GM18520 (cell line): Measurements from ENCODE around the gene KCNT1.

ENCODE experiments used
- ATAC-seq: cut with Tn5 transposase; IDR thresholded peaks from one replicate; pipeline ENCODE4 v1.9.1; 2021; ENCODE audit not compliant: unreplicated experiment

Gene KCNT1

DNA sequence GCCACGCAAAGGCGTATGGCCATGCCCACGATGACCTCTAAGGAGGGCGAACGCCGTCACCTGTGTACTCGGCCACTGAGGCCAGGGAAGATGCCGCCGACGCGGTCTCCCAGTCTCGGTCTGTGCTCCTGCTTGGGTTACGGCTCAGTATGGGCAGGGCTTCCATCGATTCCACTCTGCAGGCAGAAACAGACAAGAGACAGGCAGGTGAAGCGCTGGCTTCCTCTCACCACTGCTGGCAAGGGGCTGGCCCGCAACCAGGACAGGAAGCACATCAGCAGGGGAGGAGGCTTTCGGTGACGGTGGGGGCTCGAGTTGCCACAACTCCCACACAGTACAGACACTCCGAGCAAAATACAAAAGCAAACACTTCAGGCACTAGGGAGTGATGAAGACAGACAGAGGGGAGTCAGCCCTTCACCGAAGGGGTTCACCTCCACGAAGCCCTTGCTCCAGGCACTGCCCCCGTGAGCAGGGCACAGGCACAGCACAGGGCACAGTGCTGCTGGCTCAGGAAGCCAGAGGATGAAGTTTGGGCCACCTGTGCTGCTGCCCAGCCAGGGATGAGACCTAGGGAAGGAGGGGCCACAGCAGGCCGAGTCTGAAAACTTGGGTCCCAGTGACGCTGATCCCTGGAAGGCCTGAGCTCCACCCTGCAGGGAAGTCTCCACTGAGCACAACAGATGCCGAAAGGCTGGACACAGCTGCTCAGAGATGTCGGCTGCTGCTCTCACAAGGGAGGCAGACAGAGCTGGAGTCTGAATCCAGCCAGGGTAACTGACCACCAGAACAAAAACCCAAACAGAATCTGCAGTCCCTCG, 114.1 kb downstream of the KCNT1 start:
- ATAC-seq: no peak

DNA sequence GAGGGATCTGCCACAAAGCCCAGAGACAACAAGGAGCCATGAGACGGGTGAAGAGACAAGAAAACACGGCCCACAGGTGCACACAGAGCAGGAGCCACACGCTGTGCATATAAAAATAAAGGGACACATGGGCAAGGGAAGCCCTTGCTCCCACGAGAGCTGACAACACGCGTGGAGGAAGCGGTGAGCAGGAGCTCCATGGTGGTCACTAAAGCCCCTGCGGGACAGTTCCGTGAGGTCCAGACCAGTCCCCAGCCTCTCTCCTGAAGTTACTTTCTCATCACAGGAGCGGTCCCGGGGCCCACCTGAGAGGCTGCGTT, 114.6 kb downstream of the KCNT1 start:
- no peak for ATAC-seq

DNA sequence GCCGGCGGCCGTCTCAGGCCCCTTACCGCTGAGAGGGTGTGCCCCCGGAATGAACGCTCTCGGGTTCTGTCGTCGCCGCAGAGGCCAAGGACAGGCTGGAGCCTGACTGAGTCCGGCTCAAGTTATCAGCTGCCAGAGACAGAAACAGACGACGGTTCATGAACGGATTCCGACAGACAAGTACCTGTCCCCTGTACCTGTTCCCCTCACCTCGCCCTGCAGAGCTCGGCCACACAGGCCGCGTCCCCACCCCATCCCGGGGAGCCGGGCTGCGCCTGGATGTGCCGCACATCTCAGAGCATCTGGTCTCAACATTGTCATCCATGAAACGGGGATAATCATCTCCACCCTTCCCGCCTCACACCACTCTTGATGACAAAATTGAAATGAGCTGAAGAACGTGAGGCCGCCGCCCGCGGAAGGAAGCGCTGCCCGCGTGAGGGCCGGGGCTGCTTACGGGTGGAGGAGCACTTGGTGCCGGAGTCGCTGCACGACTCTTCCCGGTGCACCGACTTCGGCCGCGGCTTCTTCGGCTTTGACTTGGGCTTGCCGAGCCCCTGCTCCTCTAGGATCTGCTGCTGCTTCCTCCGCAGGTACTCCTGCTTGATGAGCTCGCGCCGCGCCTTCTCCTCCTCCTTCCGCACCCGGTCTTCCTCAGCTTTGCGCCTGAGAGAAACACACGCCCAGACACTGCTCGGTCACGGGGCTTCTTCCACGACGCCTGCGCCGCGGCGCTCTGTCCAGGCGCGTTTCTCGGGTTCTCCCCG, 116.1 kb downstream of the KCNT1 start:
- no peak for ATAC-seq

DNA sequence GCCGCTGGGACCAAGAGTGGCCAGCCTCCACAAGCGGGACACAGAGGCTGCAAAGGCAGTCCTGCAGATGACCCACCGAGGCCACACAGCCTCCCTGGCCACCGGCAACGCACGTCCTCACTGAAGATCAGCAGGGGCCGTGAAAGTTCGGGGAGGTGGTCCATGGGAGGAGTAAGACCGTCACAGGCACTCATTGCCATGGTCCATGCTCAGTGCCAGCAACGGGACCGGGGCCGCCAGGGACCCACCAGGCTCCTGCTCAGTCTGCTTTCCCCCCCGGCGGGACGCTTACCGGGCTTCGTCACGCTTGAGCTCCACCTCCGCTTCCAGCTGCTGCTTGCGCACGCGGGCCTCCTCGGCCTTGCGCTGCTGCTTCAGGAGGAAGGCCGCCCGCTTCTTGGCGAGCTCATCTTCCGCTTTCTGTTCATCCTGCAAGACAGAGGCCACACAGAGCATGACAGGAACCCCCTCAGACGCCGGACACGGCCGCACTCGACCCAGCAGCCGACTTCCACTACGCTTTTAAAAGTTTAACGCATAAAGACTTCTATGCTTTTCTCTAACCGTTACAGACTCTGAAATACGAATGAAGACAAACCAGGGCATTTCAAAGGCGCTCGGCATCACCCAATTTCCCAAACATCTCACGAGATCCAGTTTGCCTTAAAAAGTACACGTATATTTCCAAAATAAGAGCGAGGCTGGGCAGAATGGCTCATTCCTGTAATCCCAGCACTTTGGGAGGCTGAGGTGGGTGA, 116.9 kb downstream of the KCNT1 start:
- no peak for ATAC-seq

DNA sequence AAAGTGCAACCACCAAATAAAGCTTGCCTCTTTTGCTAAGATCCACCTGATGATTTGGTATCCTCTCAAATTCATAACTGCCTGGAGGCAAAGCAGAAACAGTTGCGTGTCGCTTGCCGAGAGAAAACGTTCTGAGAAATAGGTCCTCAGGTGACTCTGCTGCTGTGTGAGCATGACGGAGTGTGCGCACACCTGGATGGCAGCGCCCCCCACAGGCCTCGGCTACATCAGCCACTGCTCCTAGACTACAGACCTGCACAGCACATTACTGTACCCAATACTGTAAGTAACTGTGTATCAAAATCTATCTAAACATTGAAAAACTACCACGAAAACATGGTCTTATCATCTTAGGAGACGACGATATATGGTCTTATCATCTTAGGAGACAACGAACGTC, 117.9 kb downstream of the KCNT1 start:
- no peak for ATAC-seq

DNA sequence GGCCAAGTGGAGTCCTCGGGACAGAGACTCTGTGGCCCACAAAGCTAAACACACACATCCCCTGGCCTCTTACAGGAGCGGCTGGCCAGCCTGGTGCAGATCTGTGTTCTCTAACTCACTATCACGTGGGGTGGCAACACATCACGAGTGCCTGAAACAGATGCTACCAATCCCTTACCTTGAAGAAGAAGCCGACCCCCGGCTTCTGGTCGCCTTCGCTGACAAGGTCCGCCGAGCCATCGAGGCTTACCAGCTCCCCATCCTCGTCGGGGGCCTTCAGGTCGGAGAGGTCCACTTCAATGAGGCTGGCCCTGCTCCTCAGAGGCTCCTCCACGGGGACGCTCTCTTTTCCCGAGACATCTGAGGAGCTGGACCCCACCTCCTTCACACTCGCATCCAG, 118.7 kb downstream of the KCNT1 start:
- ATAC-seq: no peak

DNA sequence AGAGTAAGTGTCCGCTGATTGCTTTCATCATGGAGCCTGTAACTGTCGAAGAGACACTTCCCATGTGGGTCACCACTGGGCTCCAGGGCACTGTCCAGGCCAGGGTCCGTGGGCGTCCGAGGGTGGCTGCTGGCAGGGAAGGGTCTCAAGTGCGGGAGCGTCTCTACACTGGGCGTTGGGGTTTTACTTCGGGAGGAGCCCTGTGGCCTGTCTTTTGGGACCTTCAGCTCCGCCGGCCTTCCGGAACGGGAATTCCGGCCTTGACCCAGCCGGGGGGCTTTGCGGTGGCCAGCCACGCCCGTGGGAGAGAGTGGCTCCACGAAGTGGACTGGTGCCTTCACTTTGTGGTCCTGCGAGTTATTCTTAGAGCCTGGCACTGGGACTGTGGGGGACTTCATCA, 119.1 kb downstream of the KCNT1 start:
- no peak for ATAC-seq

DNA sequence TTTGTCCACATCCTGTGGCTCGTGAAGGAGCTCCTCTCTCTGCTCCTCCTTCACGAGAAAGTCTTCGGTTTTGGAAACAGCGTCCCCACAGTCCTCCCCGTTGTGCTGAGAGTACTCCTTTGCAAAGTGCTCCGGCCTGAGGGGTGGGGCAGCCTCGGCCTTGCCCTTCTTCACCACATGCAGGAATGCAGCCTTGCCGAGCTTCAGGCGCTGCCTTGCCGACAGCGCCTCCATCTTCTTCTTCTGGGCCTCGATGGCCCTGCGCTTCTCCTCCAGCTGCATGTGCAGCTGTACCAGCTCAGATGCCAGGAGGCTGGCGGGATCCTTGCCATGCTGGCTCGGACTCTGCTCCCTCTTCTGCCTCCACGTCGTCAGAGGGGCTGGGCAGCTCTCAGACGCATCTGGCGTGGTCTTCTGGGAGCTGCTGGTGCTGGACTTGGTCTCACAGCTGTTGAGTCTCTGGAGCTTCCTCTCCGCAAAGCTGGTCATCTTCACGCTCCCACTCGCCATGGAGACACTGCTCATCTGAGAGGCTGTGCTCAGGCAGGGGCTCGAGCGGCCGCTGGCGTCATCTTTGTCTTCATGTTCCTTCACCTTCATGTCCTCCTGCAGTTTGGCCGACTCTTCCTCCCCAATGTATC, 119.9 kb downstream of the KCNT1 start:
- no peak for ATAC-seq

DNA sequence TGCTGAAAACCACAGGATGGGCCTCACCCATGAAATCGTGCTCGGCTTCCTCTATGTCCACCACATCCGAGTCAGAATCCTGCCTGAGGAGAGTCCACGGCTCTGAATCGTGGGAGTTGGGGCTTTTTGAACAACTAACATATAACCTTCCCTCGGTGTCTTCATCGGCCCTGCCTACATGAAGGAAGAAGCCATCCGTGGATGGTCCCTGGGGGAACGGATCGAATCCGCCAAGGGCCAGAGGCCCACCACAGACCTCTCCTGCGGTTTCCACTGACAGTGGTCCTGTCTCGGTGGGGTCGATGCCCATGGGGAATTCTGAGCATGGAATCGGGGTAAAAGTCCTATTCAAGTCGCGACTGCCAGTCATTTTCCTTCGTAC, 120.4 kb downstream of the KCNT1 start:
- no peak for ATAC-seq

DNA sequence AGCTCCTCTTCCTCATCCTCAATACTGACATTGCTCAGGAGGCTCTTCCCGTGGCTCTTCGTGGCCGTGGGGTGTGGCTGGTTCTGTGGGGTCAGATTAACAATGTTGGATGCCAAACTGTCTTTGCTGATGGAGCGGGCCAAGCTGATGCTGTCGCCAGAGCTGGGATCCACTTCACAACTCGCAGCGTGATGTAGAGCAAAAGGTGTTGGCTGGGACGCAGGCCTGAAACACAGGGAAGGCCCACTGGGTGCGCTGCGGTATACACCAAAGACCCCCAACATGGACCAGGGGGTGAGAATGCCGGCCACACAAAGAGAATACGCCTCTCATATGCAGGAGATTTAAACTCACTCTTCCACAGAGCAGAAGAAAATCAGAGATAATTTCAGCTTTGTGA, 121.1 kb downstream of the KCNT1 start:
- ATAC-seq: no peak

DNA sequence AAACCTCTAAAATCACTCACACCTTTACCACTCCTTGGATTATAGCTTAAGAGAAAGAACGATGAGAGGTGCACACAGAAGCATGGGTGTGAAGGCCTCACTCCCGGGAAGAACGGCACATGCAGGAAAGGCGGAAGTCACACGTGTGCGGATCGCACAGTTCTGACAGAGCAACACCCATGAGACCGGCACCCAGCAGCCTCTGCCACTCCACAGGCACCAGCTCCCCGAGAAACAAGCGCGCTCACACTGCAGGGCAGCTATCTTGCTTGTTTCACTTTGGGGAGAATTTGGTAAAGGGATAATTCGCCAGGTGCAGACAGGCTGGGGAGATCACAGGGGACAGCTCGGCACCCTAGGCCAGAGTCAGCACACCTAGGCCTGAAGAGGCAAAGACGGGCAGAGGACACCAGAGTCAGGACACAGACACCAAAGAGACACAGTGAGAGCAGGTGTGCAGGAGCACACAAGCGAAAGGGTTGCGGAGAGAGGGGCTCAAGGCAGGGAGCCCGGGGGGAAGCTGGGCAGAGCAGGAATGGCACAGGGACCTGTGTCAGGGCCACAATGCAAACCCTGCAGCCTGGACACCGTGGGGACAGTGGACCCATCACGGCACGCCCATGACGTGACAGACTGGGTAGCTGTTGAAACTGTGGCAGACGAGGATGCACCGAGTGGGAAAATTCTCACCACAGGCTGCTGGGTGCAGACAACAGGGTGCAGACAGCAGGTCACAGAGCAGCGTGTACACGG, 123.6 kb downstream of the KCNT1 start:
- ATAC-seq: no peak

DNA sequence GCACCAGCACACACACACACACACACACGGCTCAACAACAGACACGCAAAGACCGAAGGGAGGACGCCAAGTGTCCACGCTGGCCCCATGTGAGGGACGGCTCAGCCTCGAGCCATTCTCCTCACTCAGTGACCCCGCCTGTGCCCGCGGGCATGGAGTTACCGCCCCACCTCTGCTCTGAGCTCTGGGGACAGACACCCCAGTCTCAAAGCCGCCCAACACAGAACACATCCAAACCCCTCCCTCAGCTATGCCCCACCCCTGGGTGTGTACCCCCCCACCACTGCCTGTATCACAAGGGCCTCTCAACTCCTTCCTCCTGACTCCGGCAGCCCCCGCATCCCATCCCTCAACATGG, 124.2 kb downstream of the KCNT1 start:
- ATAC-seq: no peak

DNA sequence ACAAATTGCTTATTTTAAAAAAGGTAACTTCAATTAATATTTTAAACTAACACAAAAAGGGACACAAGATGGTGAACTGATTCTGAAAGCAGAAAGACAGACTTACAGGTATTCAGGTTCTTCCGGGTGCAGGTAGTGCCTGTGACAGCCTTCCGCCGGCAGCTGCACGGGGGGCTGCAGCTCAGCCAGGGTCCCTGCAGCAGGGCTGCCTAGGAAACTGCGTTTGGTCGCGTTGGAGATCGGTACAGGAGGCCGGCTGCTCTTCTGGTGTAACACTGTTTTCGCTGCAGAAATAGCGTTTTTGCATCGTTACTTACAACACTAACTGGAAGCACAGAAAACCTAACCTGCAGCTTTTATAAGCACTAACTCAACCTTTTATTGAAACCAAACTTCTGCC, 125.3 kb downstream of the KCNT1 start:
- no peak for ATAC-seq

DNA sequence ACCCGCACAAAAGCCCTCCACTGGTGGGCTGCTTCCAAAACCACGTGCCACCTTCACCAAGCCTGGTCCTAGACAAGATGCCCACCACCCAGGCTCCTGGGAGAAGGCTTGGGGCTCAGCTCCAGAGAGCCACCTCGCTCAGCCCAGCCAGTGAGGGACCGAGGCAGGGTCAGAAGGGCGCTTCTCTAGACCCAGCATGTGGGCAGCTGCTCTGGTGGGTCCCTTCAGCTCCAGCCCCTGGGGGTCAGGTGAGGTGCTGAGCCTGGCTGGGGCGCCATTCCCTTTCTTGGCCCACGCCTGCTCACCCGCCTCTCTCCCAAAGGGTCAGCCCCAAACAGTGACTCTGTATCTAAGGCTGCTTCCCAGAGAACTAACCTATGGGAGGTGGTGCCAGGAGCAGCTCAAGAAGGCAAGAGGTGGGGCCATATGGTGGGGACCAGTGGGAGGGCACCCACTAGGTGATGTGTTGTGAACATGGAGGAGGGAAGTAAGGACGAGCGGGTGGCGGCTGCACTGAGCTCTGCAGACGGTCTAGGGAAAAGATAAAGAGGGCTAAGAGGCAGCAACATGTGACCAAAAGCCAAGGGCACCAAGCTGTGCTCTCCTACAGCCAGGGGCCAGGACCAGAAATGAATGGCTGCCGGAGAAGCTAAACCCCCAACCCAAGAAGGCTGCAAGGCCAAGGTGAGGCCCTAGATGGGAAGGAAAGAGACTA, 126.0 kb downstream of the KCNT1 start:
- no peak for ATAC-seq

DNA sequence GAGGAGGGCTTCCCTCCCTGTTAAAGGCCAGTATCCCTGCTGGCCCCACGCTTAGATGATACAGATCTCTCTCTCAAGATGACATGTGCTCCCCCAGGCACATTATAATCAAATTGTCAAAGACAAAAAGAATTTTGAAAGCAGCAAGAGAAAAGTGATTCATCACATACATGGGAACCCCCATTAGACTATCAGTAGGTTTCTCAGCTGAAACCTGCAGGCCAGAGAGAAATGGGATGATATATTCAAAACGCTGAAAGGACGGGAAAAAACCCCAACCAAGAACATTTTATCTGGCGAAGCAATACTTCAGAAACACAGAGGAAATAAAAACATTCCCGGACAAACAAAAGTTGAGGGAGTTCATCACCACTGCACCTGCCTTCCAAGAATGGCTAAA, 126.7 kb downstream of the KCNT1 start:
- ATAC-seq: no peak

DNA sequence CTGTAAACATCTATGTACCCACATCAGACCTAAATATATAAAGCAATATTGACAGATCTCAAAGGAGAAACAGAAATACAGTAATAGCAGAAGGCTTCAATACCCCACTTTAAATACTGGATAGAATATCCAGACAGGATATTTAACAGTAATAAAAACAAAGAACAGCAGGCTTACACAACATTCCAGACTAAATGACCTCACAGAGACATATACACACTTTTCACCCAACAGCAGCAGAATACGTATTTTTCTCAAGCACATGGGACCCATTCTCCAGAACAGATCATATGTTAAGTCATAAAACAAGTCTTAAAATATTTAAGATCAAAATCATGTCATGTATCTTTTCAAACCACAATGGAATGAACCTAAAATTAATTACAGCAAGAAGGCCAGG, 128.5 kb downstream of the KCNT1 start:
- no peak for ATAC-seq

DNA sequence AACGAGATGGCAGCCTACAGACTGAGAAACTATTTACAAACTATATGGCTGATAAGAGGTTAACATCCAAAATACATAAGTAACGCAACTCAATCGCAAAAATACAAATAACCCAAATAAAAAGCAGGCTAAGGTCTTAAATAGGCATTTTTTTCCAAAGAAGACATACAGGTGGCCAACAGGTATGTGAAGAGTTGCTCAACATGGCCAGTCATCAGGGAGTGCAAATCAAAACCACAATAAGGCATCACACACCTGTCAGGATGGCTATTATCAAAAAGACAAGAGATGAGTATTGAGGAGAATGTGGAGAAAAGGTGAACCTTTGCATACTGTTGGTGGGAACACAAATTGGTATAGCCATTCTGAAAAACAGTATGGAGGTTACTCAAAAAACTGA, 131.9 kb downstream of the KCNT1 start:
- no peak for ATAC-seq

DNA sequence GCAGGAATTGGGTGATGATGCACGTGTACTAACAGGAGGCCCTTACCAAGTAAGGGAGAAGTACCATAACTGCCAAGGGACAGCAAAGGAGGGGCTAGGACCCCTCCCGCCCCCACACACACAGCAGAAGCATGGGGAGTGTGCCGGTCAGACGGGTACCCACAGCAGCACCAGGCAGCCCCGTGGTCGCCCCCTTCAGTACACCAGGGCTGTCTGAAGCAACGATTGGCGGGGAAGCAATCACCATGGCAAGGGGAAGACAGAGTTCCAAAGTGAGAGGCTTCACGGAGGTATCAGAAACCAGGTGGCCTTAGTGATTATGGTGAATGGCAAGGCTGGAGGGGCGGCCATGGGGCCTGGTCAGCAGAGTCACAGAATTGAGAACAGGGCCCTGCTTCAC, 133.1 kb downstream of the KCNT1 start:
- ATAC-seq: no peak

DNA sequence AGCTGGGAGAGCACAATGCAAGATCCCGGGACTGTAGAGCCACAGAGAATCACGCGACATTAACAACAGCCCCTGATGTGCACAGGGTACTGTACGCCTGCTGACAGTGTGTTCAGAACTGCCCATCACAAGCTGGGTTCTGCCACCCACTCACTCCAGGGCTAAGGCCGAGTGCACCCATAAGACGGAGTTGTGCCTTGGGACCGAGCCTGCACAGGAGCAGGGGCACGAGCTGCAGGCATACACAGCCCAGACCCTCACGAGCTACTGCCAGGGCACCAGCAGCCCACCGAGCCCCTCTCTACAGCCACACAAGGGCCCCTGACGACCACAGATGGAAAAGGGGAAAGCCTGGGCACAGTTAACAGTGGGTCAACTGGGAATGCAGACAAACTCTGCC, 137.5 kb downstream of the KCNT1 start:
- ATAC-seq: no peak

DNA sequence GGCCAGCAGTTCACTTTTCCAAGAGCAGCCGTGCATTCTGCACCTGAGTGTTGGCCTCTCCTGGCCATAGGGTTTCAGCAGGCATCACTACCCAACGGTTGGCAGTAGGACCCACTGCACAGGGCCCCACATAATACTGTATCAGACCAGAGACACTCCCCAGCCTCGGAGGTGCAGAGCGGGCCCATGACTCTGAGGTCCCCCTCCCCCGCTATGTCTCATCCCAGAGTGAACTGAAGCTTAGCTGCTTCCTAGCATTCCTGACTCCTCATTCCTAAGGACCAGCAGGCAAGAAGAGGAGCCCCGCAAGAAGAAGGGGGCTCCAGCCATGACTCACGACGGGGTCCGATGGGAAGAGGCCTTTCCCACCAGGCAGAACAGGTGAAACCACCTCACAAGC, 138.1 kb downstream of the KCNT1 start:
- ATAC-seq: no peak
